DOHH2 (cell line): ENCODE measurements around the gene ALPI.
"Not testable (repeated sequence)": the region's sequence is repeated elsewhere in the genome, so short reads cannot be mapped to it uniquely, and the experiment has no call there.

Experiments
- H3F3A ChIP-seq: fragments of 200-600 bp; sonication (generic), shearing (Covaris generic); 2 replicates; pipeline ENCODE4 v1.6.0; 2016; ENCODE audit warnings: antibody characterized with exemption, mild to moderate bottlenecking; ENCODE audit not compliant: control insufficient read depth, insufficient read depth
- H3K27ac ChIP-seq: fragments of 200-600 bp; sonication (generic); 2 replicates; pipeline ENCODE4 v1.5.1; 2014; ENCODE audit warnings: low read depth, mild to moderate bottlenecking, low read length, moderate library complexity
- H3K27me3 ChIP-seq: fragments of 200-600 bp; sonication (generic); 2 replicates; pipeline ENCODE4 v1.6.1; 2014; ENCODE audit warnings: mild to moderate bottlenecking, low read length, mixed read lengths; ENCODE audit not compliant: control insufficient read depth
- H3K36me3 ChIP-seq: fragments of 200-600 bp; sonication (generic); 2 replicates; pipeline ENCODE4 v1.6.1; 2014; ENCODE audit warnings: mild to moderate bottlenecking, low read length, moderate library complexity, mixed read lengths; ENCODE audit not compliant: control insufficient read depth
- H3K4me1 ChIP-seq: fragments of 200-600 bp; sonication (generic); 2 replicates; pipeline ENCODE4 v1.6.1; 2014; ENCODE audit warnings: mild to moderate bottlenecking, low read length, mixed read lengths; ENCODE audit not compliant: control insufficient read depth
- H3K4me2 ChIP-seq: fragments of 200-600 bp; sonication (generic); 2 replicates; pipeline ENCODE4 v1.6.0; 2014; ENCODE audit warnings: mild to moderate bottlenecking, low read length, moderate library complexity
- H3K4me3 ChIP-seq: fragments of 200-600 bp; sonication (generic); 2 replicates; pipeline ENCODE4 v1.5.1; 2014; ENCODE audit warnings: mild to moderate bottlenecking, low read length, mixed read lengths
- H3K79me2 ChIP-seq: fragments of 200-600 bp; sonication (generic); 2 replicates; pipeline ENCODE4 v1.6.1; 2014; ENCODE audit warnings: mild to moderate bottlenecking, low read length, mixed read lengths; ENCODE audit not compliant: control insufficient read depth
- H3K9me2 ChIP-seq: fragments of 200-600 bp; sonication (generic); replicated peaks from 2 replicates; pipeline ENCODE4 v1.6.1; 2014; ENCODE audit warnings: mild to moderate bottlenecking, low read length, mixed read lengths; ENCODE audit not compliant: control insufficient read depth
- H3K9me3 ChIP-seq: fragments of 200-600 bp; sonication (generic); 2 replicates; pipeline ENCODE4 v1.6.1; 2014; ENCODE audit warnings: antibody characterized with exemption, low read length, mixed read lengths; ENCODE audit not compliant: control insufficient read depth, insufficient read depth
- H4K20me1 ChIP-seq: fragments of 200-600 bp; sonication (generic); 2 replicates; pipeline ENCODE4 v1.6.0; 2014; ENCODE audit warnings: low read depth, mild to moderate bottlenecking, antibody characterized with exemption, low read length, moderate library complexity; ENCODE audit not compliant: control insufficient read depth, insufficient read depth
- CTCF ChIP-seq: fragments of 200-600 bp; sonication (generic); IDR thresholded peaks from one replicate; pipeline ENCODE4 v1.5.1; 2014; ENCODE audit warnings: antibody characterized with exemption, mild to moderate bottlenecking, low read depth, low read length; ENCODE audit not compliant: poor library complexity, severe bottlenecking
- EZH2phosphoT487 ChIP-seq: fragments of 200-600 bp; sonication (generic); IDR thresholded peaks from 2 replicates; pipeline ENCODE4 v1.6.1; 2017; ENCODE audit warnings: borderline replicate concordance, mild to moderate bottlenecking, antibody characterized with exemption, low read length, moderate library complexity, mixed read lengths

The ALPI gene

GRCh38 chr2:232438951-232439757 is 16.8 kb upstream of the ALPI start:
- H3K27ac ChIP-seq, result no peak overlapping the region
- H3K9me3 ChIP-seq, result no peaks in the 10 kb centered on the region
- H3K79me2 ChIP-seq, result no peaks in the 10 kb centered on the region
- H3F3A ChIP-seq, result no peaks in the 10 kb centered on the region
- TF ChIP-seq CTCF, result peak; percentile 49
- no peak for TF ChIP-seq EZH2phosphoT487
- H3K9me2 ChIP-seq, result no peaks in the 10 kb centered on the region
- no peak overlapping the region for H3K4me3 ChIP-seq
- no peaks in the 10 kb centered on the region for H3K36me3 ChIP-seq
- peaks cover 2% of the 10 kb centered on the region; the same call in 1 of the 2 replicates for H3K4me1 ChIP-seq
- H3K27me3 ChIP-seq, result no peaks in the 10 kb centered on the region
- no peak overlapping the region for H3K4me2 ChIP-seq
- no peaks in the 10 kb centered on the region for H4K20me1 ChIP-seq

- Histone ChIP-seq H3K36me3 (no peaks in the 10 kb centered on the region), H3K27me3 (no peaks in the 10 kb centered on the region), H3K4me3 (no peak overlapping the region), H3K4me2 (no peak overlapping the region), H3K9me2 (no peaks in the 10 kb centered on the region), H3K79me2 (no peaks in the 10 kb centered on the region), H4K20me1 (no peaks in the 10 kb centered on the region), H3K9me3 (no peaks in the 10 kb centered on the region), H3F3A (no peaks in the 10 kb centered on the region), H3K4me1 (peaks cover 6% of the 10 kb centered on the region; the same call in 1 of the 2 replicates), H3K27ac (no peak overlapping the region)
- no peak for TF ChIP-seq EZH2phosphoT487
- peak; percentile 34 for TF ChIP-seq CTCF
Observed at GRCh38 chr2:232439758-232440135, 16.2 kb upstream of the ALPI start.

- not testable (repeated sequence) for H3K27me3 ChIP-seq, H3K4me1 ChIP-seq, H3F3A ChIP-seq, H3K79me2 ChIP-seq, H3K4me3 ChIP-seq, H3K9me3 ChIP-seq, H4K20me1 ChIP-seq, H3K36me3 ChIP-seq, H3K9me2 ChIP-seq, H3K4me2 ChIP-seq, H3K27ac ChIP-seq
- peak; percentile 92 for TF ChIP-seq CTCF
Observed at GRCh38 chr2:232440220-232441018, 15.5 kb upstream of the ALPI start.
